Loucy (cell line): ENCODE measurements around the gene ZNF337.

Source experiments
- CTCF ChIP-seq: fragments of 200-600 bp; sonication (generic); conservative IDR thresholded peaks from 2 replicates; pipeline ENCODE4 v1.5.1; 2014; ENCODE audit warnings: mild to moderate bottlenecking, antibody characterized with exemption, low read length
- EZH2phosphoT487 ChIP-seq: fragments of 200-600 bp; IDR thresholded peaks from 2 replicates; pipeline ENCODE4 v1.6.1; 2018; ENCODE audit warnings: antibody characterized with exemption, mild to moderate bottlenecking, moderate library complexity, borderline replicate concordance

- TF ChIP-seq CTCF (no peak), EZH2phosphoT487 (no peak)
Observed at GRCh38 chr20:25695532-25696370, 902 bp downstream of the ZNF337 start.
